HepG2 (cell line): Measurements from ENCODE around the gene CDC42BPG. TPM values are rescaled to one million over a fixed set of nuclear protein-coding genes. Genes with fewer than 3 reads are reported as not detected.

Experiments
- CEBPB ChIP-seq: IDR thresholded peaks from 2 replicates; pipeline ENCODE4 v1.6.1; 2011; ENCODE audit warnings: low read depth, low read length, improper control_type of control experiment, borderline replicate concordance
- CSRNP2 ChIP-seq: sonication (generic); formaldehyde crosslinking; conservative IDR thresholded peaks from 2 replicates; pipeline ENCODE4 v1.8.0; 2022; ENCODE audit warnings: low read depth, missing genetic modification reagents
- EED ChIP-seq: sonication (generic); formaldehyde crosslinking; IDR thresholded peaks from 2 replicates; pipeline ENCODE4 v1.5.0; 2020; ENCODE audit warnings: mild to moderate bottlenecking, missing genetic modification reagents
- ETV6 ChIP-seq: sonication (generic); formaldehyde crosslinking; conservative IDR thresholded peaks from 2 replicates; pipeline ENCODE4 v1.4.0; 2020; ENCODE audit warnings: missing genetic modification reagents
- FOXK2 ChIP-seq: fragments of 450-650 bp; IDR thresholded peaks from 2 replicates; pipeline ENCODE4 v1.6.1; 2016
- IRF1 ChIP-seq: sonication (generic); formaldehyde crosslinking; IDR thresholded peaks from 2 replicates; pipeline ENCODE4 v1.4.0; 2020; ENCODE audit warnings: low read depth, mild to moderate bottlenecking, missing genetic modification reagents
- MED8 ChIP-seq: sonication (generic); formaldehyde crosslinking; IDR thresholded peaks from 2 replicates; pipeline ENCODE4 v1.8.1; 2023; ENCODE audit warnings: mild to moderate bottlenecking, missing genetic modification reagents; ENCODE audit not compliant: insufficient replicate concordance
- MLX ChIP-seq: IDR thresholded peaks from 2 replicates; pipeline ENCODE4 v1.6.1; 2016
- MXI1 ChIP-seq: IDR thresholded peaks from 3 replicates; pipeline ENCODE4 v1.6.1; 2012; ENCODE audit warnings: low read depth, low read length, inconsistent platforms, borderline replicate concordance
- NPAS2 ChIP-seq: sonication (generic); formaldehyde crosslinking; IDR thresholded peaks from 2 replicates; pipeline ENCODE4 v1.8.0; 2022; ENCODE audit warnings: mild to moderate bottlenecking, missing genetic modification reagents, borderline replicate concordance
- SMARCC2 ChIP-seq: fragments of 450-650 bp; IDR thresholded peaks from 2 replicates; pipeline ENCODE4 v1.6.1; 2017; ENCODE audit warnings: antibody characterized with exemption, mild to moderate bottlenecking
- SRSF1 ChIP-seq: fragments of 200-400 bp; formaldehyde crosslinking; optimal IDR thresholded peaks from 2 replicates; pipeline ENCODE3; 2017; ENCODE audit warnings: mild to moderate bottlenecking, low read depth, low read length, moderate library complexity
- TAF15 ChIP-seq: fragments of 200-400 bp; formaldehyde crosslinking; IDR thresholded peaks from one replicate; pipeline ENCODE4 v1.6.1; 2018; ENCODE audit warnings: mild to moderate bottlenecking, low read depth, low read length; ENCODE audit not compliant: poor library complexity, severe bottlenecking
- TSC22D2 ChIP-seq: sonication (generic); formaldehyde crosslinking; IDR thresholded peaks from 2 replicates; pipeline ENCODE4 v1.5.1; 2020; ENCODE audit warnings: missing genetic modification reagents, mild to moderate bottlenecking, borderline replicate concordance
- ZBTB49 ChIP-seq: sonication (generic); formaldehyde crosslinking; IDR thresholded peaks from 2 replicates; pipeline ENCODE4 v1.4.0; 2020; ENCODE audit warnings: missing genetic modification reagents, borderline replicate concordance
- ZFP37 ChIP-seq: sonication (generic); formaldehyde crosslinking; IDR thresholded peaks from 2 replicates; pipeline ENCODE4 v1.4.0; 2020; ENCODE audit warnings: missing genetic modification reagents, borderline replicate concordance
- ZNF292 ChIP-seq: sonication (generic); formaldehyde crosslinking; IDR thresholded peaks from 2 replicates; pipeline ENCODE4 v1.8.1; 2022; ENCODE audit warnings: mild to moderate bottlenecking, low read depth, missing genetic modification reagents, borderline replicate concordance
- ZNF296 ChIP-seq: sonication (generic); formaldehyde crosslinking; conservative IDR thresholded peaks from 2 replicates; pipeline ENCODE4 v1.5.0; 2020; ENCODE audit warnings: mild to moderate bottlenecking, missing genetic modification reagents
- ZNF335 ChIP-seq: sonication (generic); formaldehyde crosslinking; IDR thresholded peaks from 2 replicates; pipeline ENCODE4 v1.4.0; 2020; ENCODE audit warnings: missing genetic modification reagents
- ZNF33A ChIP-seq: sonication (generic); formaldehyde crosslinking; IDR thresholded peaks from 2 replicates; pipeline ENCODE4 v1.5.1; 2020; ENCODE audit warnings: missing genetic modification reagents, mild to moderate bottlenecking, moderate library complexity, borderline replicate concordance
- ZNF451 ChIP-seq: sonication (generic); formaldehyde crosslinking; IDR thresholded peaks from 2 replicates; pipeline ENCODE4 v1.5.0; 2020; ENCODE audit warnings: mild to moderate bottlenecking, missing genetic modification reagents
- ZNF614 ChIP-seq: IDR thresholded peaks from 2 replicates; pipeline ENCODE4 v1.6.1; 2018; ENCODE audit warnings: missing biosample characterization, missing genetic modification reagents, inconsistent platforms, borderline replicate concordance
- polyA plus RNA-seq, 8 experiments: library from polyadenylated mRNA; depleted of rRNA in 3 of 8; stranded (reverse) in 7 of 8; unstranded in 1 of 8; fragments of >200 nt; fragmentation: Illumina TruSeq in 4 of 8; extraction: Trizol in 4 of 8; gene quantifications; 2 replicates each; pipeline versions ENCODE4 v1.2.1 to v1.2.3, GENCODE V29; 2011 to 2016; ENCODE audit warnings: low read depth in 4 of 8, missing spikeins in 1 of 8, mixed read lengths in 1 of 8; ENCODE audit not compliant: insufficient read depth in 1 of 8
- total RNA-seq, 5 experiments: library from RNA; depleted of rRNA; stranded (reverse); fragments of >200 nt; fragmentation: Illumina TruSeq; extraction: Trizol; gene quantifications; 2 replicates each; pipeline ENCODE4 v1.2.3, GENCODE V29; 2016; ENCODE audit warnings: low read depth in 1 of 5
- TF ChIP-seq, protein P1 (sequence below), 2 experiments: fragments of 450-650 bp in 1 of 2; sonication (generic) in 1 of 2; formaldehyde crosslinking; IDR thresholded peaks; 2 replicates each; pipeline versions ENCODE4 v1.5.0 to v1.8.0; 2020 to 2022; ENCODE audit warnings: mild to moderate bottlenecking in 1 of 2, missing genetic modification reagents in 1 of 2

The CDC42BPG gene
- total and polyA plus RNA-seq, 2 of the 13 experiments (the other 11 are each of a cell fraction or from before 2014, with no cell fraction given): 0.55 to 1.4 TPM

DNA sequence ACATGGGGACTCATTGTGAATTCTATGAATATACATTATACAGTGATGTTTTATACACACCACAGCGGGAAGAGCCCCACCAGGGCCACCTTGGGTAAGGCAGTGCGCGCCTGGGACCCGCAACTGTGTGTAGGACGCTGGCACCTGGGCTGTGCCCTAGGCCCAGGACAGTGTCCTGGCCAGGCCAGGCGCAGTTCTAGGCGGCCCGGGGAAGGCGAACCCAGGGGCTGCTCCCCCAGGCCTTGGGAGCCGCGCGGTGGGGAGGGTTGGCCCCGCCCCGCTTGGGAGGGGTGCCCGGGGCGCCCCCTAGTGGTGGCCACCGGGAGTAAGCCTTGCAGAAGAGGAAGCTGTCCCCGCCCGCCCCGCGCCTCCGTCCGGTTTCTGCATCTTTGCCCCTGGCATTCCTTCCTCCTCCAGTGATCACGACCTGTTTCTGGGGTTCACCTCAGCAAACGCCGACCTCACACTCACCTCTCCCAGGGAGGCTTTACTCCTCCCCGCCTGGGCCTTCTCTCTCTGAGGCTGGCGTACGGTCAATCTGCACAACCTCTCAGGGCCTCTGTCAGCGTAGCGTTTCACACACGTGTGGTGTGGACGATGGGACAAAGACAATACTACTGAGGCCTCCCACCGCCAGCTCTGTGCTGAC, 43.4 kb upstream of the CDC42BPG start (continued):
- TF ChIP-seq ZBTB49 (CRISPR knock-in tag) (no peak), NPAS2 (no peak), MXI1 (peak; percentile 54; the same call in 1 of the 3 replicates), ZNF335 (CRISPR knock-in tag) (no peak), MLX (CRISPR knock-in tag) (no peak), TAF15 (no peak), TSC22D2 (CRISPR knock-in tag) (no peak), FOXK2 (no peak), ZNF296 (CRISPR knock-in tag) (peak; percentile 75; the same call in 1 of the 2 replicates), ZNF451 (CRISPR knock-in tag) (0 out of 2 replicates have a peak, but pooled peaks have one; percentile 28), ZNF614 (CRISPR knock-in tag) (no peak; the same call in 1 of the 2 replicates), EED (CRISPR knock-in tag) (no peak), ZNF292 (no peak), ZNF33A (CRISPR knock-in tag) (no peak), IRF1 (CRISPR knock-in tag) (no peak), CEBPB (no peak), ETV6 (CRISPR knock-in tag) (no peak), SRSF1 (peak; percentile 94), MED8 (CRISPR knock-in tag) (peak; percentile 34), ZFP37 (CRISPR knock-in tag) (no peak), SMARCC2 (no peak), CSRNP2 (no peak)
- TF ChIP-seq, protein P1, sequence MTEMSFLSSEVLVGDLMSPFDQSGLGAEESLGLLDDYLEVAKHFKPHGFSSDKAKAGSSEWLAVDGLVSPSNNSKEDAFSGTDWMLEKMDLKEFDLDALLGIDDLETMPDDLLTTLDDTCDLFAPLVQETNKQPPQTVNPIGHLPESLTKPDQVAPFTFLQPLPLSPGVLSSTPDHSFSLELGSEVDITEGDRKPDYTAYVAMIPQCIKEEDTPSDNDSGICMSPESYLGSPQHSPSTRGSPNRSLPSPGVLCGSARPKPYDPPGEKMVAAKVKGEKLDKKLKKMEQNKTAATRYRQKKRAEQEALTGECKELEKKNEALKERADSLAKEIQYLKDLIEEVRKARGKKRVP (CRISPR knock-in tag; IDR thresholded peaks at IDR 0.05): no peak
